K562 (cell line): ENCODE measurements around the gene ITPR2. TPM values are rescaled to one million over a fixed set of nuclear protein-coding genes. Genes with fewer than 3 reads are reported as not detected.

Source experiments
- ATAC-seq: fragments of 200-7000 bp; cut with Tn5 transposase; 3 replicates; pipeline ENCODE4 v1.9.1; 2020; ENCODE audit warnings: moderate library complexity
- BruUV-seq: library from RNA; stranded (reverse); fragments of 400-500 nt; replicated peaks from 2 replicates; lab custom pipeline; 2021; lab: Mats Ljungman, UMichigan
- CTCF ChIA-PET: fragments of 300-600 bp; formaldehyde crosslinking; extraction: SDS; loops from one replicate; lab custom pipeline; 2021; ENCODE audit warnings: low intra/inter-chr PET ratio; lab: Yijun Ruan, JAX
- POLR2A ChIA-PET: fragments of 300-600, 350-650 bp; sonication (Branson Sonifier 250); formaldehyde crosslinking; extraction: SDS; loops from one replicate; lab custom pipeline; 2021; ENCODE audit warnings: antibody characterized with exemption, inconsistent platforms; lab: Yijun Ruan, JAX
- DNase-seq, 4 experiments: peaks; one replicate each; pipeline versions ENCODE4 v3.0.0 to v3.0.0-alpha.2; 2011 to 2018; ENCODE audit warnings: low spot score in 3 of 4, mixed read lengths in 3 of 4; ENCODE audit errors: extremely low read depth in 1 of 4
- FAIRE-seq: peaks from 2 replicates; lab custom pipeline; 2011; peaks lifted over from hg19 to GRCh38; lab: Jason Lieb, UNC
- H2AFZ ChIP-seq: 2 replicates; pipeline ENCODE4 v1.6.0; 2011; ENCODE audit warnings: low read depth, low read length, control low read depth, inconsistent platforms
- H3K27ac ChIP-seq: fragments of 200-600 bp; 3 replicates; pipeline ENCODE4 v1.8.0; 2011; ENCODE audit warnings: low read depth, mild to moderate bottlenecking, control low read depth, inconsistent platforms, low read length, moderate library complexity, mixed read lengths; ENCODE audit errors: extremely low read depth
- H3K27me3 ChIP-seq, 2 experiments: fragments of 300-600 bp in 1 of 2; 2 replicates in 1 of 2; 3 replicates in 1 of 2; pipeline versions ENCODE4 v1.6.0 to v1.8.0; 2011; ENCODE audit warnings: inconsistent platforms in 2 of 2, low read length in 2 of 2, mild to moderate bottlenecking in 1 of 2, mixed read lengths in 1 of 2, moderate library complexity in 1 of 2; ENCODE audit not compliant: control insufficient read depth in 2 of 2, insufficient read depth in 2 of 2
- H3K36me3 ChIP-seq: fragments of 300-600 bp; 3 replicates; pipeline ENCODE4 v1.8.0; 2011; ENCODE audit warnings: mild to moderate bottlenecking, low read length, inconsistent platforms; ENCODE audit not compliant: control insufficient read depth, insufficient read depth
- H3K4me1 ChIP-seq, 2 experiments: fragments of 200-600 bp in 1 of 2; replicated peaks in 1 of 2; 2 replicates in 1 of 2; 3 replicates in 1 of 2; pipeline versions ENCODE4 v1.5.1 to v1.8.0; 2011; ENCODE audit warnings: inconsistent platforms in 2 of 2, low read length in 2 of 2, mild to moderate bottlenecking in 1 of 2, mixed read lengths in 1 of 2, moderate library complexity in 1 of 2; ENCODE audit not compliant: control insufficient read depth in 2 of 2, insufficient read depth in 2 of 2
- H3K4me2 ChIP-seq: 2 replicates; pipeline ENCODE4 v1.6.1; 2011; ENCODE audit warnings: low read length, control low read depth, inconsistent platforms, mixed read lengths; ENCODE audit not compliant: insufficient read depth
- H3K4me3 ChIP-seq: fragments of 200-600 bp; sonication (generic), shearing (Covaris generic); 2 replicates; pipeline ENCODE4 v1.5.1; 2016; ENCODE audit warnings: control low read depth, inconsistent platforms
- H3K79me2 ChIP-seq: fragments of 200-600 bp; 3 replicates; pipeline ENCODE4 v1.8.0; 2011; ENCODE audit warnings: low read length, inconsistent platforms; ENCODE audit not compliant: control insufficient read depth, insufficient read depth
- H3K9ac ChIP-seq, 2 experiments: 2 replicates each; pipeline versions ENCODE4 v1.6.0 to v1.6.1; 2011; ENCODE audit warnings: low read depth in 2 of 2, low read length in 2 of 2, control low read depth in 1 of 2, inconsistent platforms in 1 of 2, mild to moderate bottlenecking in 1 of 2, mixed read lengths in 1 of 2; ENCODE audit not compliant: insufficient read depth in 1 of 2
- H3K9me1 ChIP-seq: one replicate; pipeline ENCODE4 v1.6.0; 2011; ENCODE audit warnings: inconsistent platforms, mild to moderate bottlenecking, low read length, moderate library complexity; ENCODE audit not compliant: control insufficient read depth, insufficient read depth
- H3K9me3 ChIP-seq: replicated peaks from 2 replicates; pipeline ENCODE4 v1.5.1; 2011; ENCODE audit warnings: low read depth, low read length, inconsistent platforms; ENCODE audit not compliant: control insufficient read depth, insufficient read depth
- H4K20me1 ChIP-seq: replicated peaks from 2 replicates; pipeline ENCODE4 v1.6.1; 2011; ENCODE audit warnings: low read length, inconsistent platforms, mixed read lengths; ENCODE audit not compliant: control insufficient read depth, insufficient read depth
- ATF2 ChIP-seq: sonication (generic); formaldehyde crosslinking; IDR thresholded peaks from 2 replicates; pipeline ENCODE4 v1.8.1; 2022; ENCODE audit warnings: missing genetic modification reagents
- BRD9 ChIP-seq: fragments of 450-650 bp; IDR thresholded peaks from 2 replicates; pipeline ENCODE4 v1.6.1; 2018; ENCODE audit warnings: low read depth; ENCODE audit not compliant: partially characterized antibody
- CCNT2 ChIP-seq: IDR thresholded peaks from 2 replicates; pipeline ENCODE4 v1.6.1; 2011; ENCODE audit warnings: borderline replicate concordance, low read depth, mild to moderate bottlenecking, moderate library complexity, mixed read lengths, low read length; ENCODE audit not compliant: insufficient read length; ENCODE audit errors: extremely low read depth
- CEBPG ChIP-seq, 3 experiments: fragments of 200-800 bp in 1 of 3; sonication (Bioruptor generic) in 1 of 3; sonication (generic) in 1 of 3; formaldehyde crosslinking in 1 of 3; IDR thresholded peaks in 2 of 3; conservative IDR thresholded peaks in 1 of 3; 2 replicates each; pipeline versions ENCODE4 v1.6.1 to v1.8.0; 2016 to 2022; ENCODE audit warnings: missing compliant biosample characterization in 2 of 3, missing genetic modification characterization in 2 of 3, mild to moderate bottlenecking in 1 of 3, missing genetic modification reagents in 1 of 3
- EHMT2 ChIP-seq: fragments of 450-650 bp; IDR thresholded peaks from 2 replicates; pipeline ENCODE4 v1.6.1; 2018; ENCODE audit warnings: antibody characterized with exemption
- ETV5 ChIP-seq: sonication (generic); formaldehyde crosslinking; IDR thresholded peaks from 2 replicates; pipeline ENCODE4 v1.4.0; 2020; ENCODE audit warnings: low read depth, mild to moderate bottlenecking, missing genetic modification reagents
- MAZ ChIP-seq, 2 experiments: fragments of 450-650 bp in 1 of 2; sonication (generic) in 1 of 2; formaldehyde crosslinking; IDR thresholded peaks in 1 of 2; conservative IDR thresholded peaks in 1 of 2; 2 replicates each; pipeline versions ENCODE4 v1.4.0 to v1.5.0; 2020; ENCODE audit warnings: mild to moderate bottlenecking in 1 of 2, missing genetic modification reagents in 1 of 2
- MCM3 ChIP-seq: fragments of 450-650 bp; IDR thresholded peaks from 2 replicates; pipeline ENCODE4 v1.6.1; 2016
- MTA2 ChIP-seq: fragments of 450-650 bp; IDR thresholded peaks from 2 replicates; pipeline ENCODE4 v1.6.1; 2016; ENCODE audit warnings: low read depth
- NRF1 ChIP-seq, 2 experiments: fragments of 450-650 bp; IDR thresholded peaks in 1 of 2; conservative IDR thresholded peaks in 1 of 2; 2 replicates each; pipeline ENCODE4 v1.6.1; 2014; ENCODE audit warnings: mild to moderate bottlenecking in 2 of 2
- POLR2H ChIP-seq: IDR thresholded peaks from 2 replicates; pipeline ENCODE4 v1.6.1; 2016; ENCODE audit warnings: missing genetic modification characterization, low read depth, mild to moderate bottlenecking, control low read depth, missing compliant biosample characterization, moderate library complexity
- SAP30 ChIP-seq: fragments of 200-600 bp; sonication (generic); IDR thresholded peaks from 2 replicates; pipeline ENCODE4 v1.6.1; 2012; ENCODE audit warnings: borderline replicate concordance, low read depth, mild to moderate bottlenecking, moderate library complexity, low read length, control low read depth, inconsistent platforms; ENCODE audit not compliant: insufficient read depth, poor library complexity, severe bottlenecking
- SMARCA5 ChIP-seq: fragments of 450-650 bp; IDR thresholded peaks from 2 replicates; pipeline ENCODE4 v1.6.1; 2016
- SMARCB1 ChIP-seq: IDR thresholded peaks from 2 replicates; pipeline ENCODE4 v1.6.1; 2011; ENCODE audit warnings: improper control_type of control experiment, low read depth; ENCODE audit not compliant: insufficient read length
- TRIM28 ChIP-seq: fragments of 450-650 bp; IDR thresholded peaks from 2 replicates; pipeline ENCODE4 v1.6.1; 2017
- TSC22D4 ChIP-seq: fragments of 450-650 bp; IDR thresholded peaks from 2 replicates; pipeline ENCODE4 v1.6.1; 2016; ENCODE audit warnings: missing genetic modification characterization, missing biosample characterization, control low read depth
- ZBTB7A ChIP-seq: IDR thresholded peaks from 2 replicates; pipeline ENCODE4 v1.6.1; 2011; ENCODE audit warnings: low read depth, mild to moderate bottlenecking, low read length, moderate library complexity, borderline replicate concordance; ENCODE audit not compliant: control insufficient read depth
- ZC3H4 ChIP-seq: sonication (generic); formaldehyde crosslinking; IDR thresholded peaks from 2 replicates; pipeline ENCODE4 v1.9.0; 2021; ENCODE audit warnings: missing genetic modification reagents, borderline replicate concordance
- ZNF3 ChIP-seq: fragments of 250-450 bp; sonication (Bioruptor Pico); IDR thresholded peaks from 2 replicates; pipeline ENCODE4 v1.5.0; 2021; ENCODE audit warnings: mild to moderate bottlenecking, moderate library complexity
- WGBS: fragments of 100-300 bp; shearing (Covaris generic); methylation state at CpG from one replicate; pipeline ENCODE4 v1.1.6; 2016; ENCODE audit warnings: low coverage, mixed read lengths; ENCODE audit not compliant: insufficient coverage; ENCODE audit errors: missing lambda C conversion rate; 5-methylcytosine and 5-hydroxymethylcytosine counted together
- in situ Hi-C: fragments of 300-500 bp; cut with MboI; formaldehyde crosslinking; loops from 4 replicates; pipeline ENCODE4 v1.15.0; 2018; ENCODE audit warnings: inconsistent platforms, mixed read lengths
- intact Hi-C: fragments of 100-400 bp; cut with micrococcal nuclease; formaldehyde crosslinking; loops from 2 replicates; pipeline ENCODE4 v1.14.2; 2022
- polyA plus RNA-seq, 8 experiments: library from polyadenylated mRNA; depleted of rRNA in 4 of 8; stranded (reverse) in 5 of 8; unstranded in 3 of 8; fragments of >200 nt; fragmentation: Nextera tagmentation in 2 of 8; fragmentation: Illumina TruSeq in 1 of 8; extraction: Ambion mirVana in 2 of 8; extraction: Trizol in 1 of 8; gene quantifications; 2 replicates each; pipeline versions ENCODE4 v1.2.1 to v1.2.3, GENCODE V29; 2011 to 2014; ENCODE audit warnings: inconsistent platforms in 1 of 8, missing spikeins in 1 of 8
- total RNA-seq, 7 experiments: library from RNA; depleted of rRNA in 6 of 7; stranded (reverse); fragments of >200 nt in 6 of 7; fragmentation: Illumina TruSeq in 2 of 7; extraction: Trizol in 2 of 7; gene quantifications; 2 replicates each; pipeline versions ENCODE4 v1.2.1 to v1.2.3, GENCODE V29; 2011 to 2021; ENCODE audit warnings: low replicate concordance in 1 of 7

The ITPR2 gene
- total and polyA plus RNA-seq, 9 of the 15 experiments (the other 6 are each of a cell fraction or from before 2014, with no cell fraction given), result 0.21 to 3.3 (median 0.95) TPM

- TF ChIP-seq CCNT2, result no peak
Measured at GRCh38 chr12:26688344-26688904, 144.6 kb downstream of the ITPR2 start (continued).

GRCh38 chr12:26686408-26686807 lies 146.6 kb downstream of the ITPR2 start:
- Histone ChIP-seq H3K4me3 (no peak overlapping the region), H3K36me3 (no peaks in the 10 kb centered on the region), H3K9me1 (no peaks in the 10 kb centered on the region), H3K9ac (no peak overlapping the region), H3K9me3 (no peaks in the 10 kb centered on the region; the same call in 1 of the 2 replicates), H2AFZ (no peak overlapping the region), H3K79me2 (no peaks in the 10 kb centered on the region), H3K27ac (no peak overlapping the region), H3K4me1 (peaks cover 10 to 34% of the 10 kb centered on the region in 2 experiments; a peak in 4 of 5 replicates), H4K20me1 (no peaks in the 10 kb centered on the region), H3K4me2 (no peak overlapping the region), H3K27me3 (no peaks in the 10 kb centered on the region; a peak in 1 of 5 replicates)
- DNase-seq (no peak), ATAC-seq (no peak), FAIRE-seq (no peak)
- WGBS, result 27% methylated on average over 4 of the region's 4 CpGs
- intact Hi-C loops (no loop called here), in situ Hi-C loops (no loop called here)
- ChIA-PET CTCF (no interaction called here), POLR2A (no interaction called here)
- no TSS peak for BruUV-seq
- TF ChIP-seq MCM3 (no peak), TSC22D4 (no peak), MTA2 (no peak), MAZ (CRISPR knock-in tag; conservative IDR thresholded peaks at IDR 0.05 in 1 of 2, IDR thresholded peaks at IDR 0.05 in 1 of 2) (no peak), CEBPG (CRISPR knock-in tag; IDR thresholded peaks at IDR 0.05) (no peak), CEBPG (tag; conservative IDR thresholded peaks at IDR 0.05 in 1 of 2, IDR thresholded peaks at IDR 0.05 in 1 of 2) (no peak), ZC3H4 (CRISPR knock-in tag) (no peak), SAP30 (no peak), NRF1 (conservative IDR thresholded peaks at IDR 0.05 in 1 of 2, IDR thresholded peaks at IDR 0.05 in 1 of 2) (no peak), EHMT2 (no peak), ZNF3 (CRISPR knock-in tag) (no peak), SMARCA5 (no peak), ETV5 (CRISPR knock-in tag) (no peak), TRIM28 (no peak), ZBTB7A (no peak), POLR2H (tag) (no peak), CCNT2 (no peak), SMARCB1 (no peak), BRD9 (no peak), ATF2 (CRISPR knock-in tag) (no peak)
